GM12874 (cell line): ENCODE measurements around the gene TELO2.

Experiments
- TF ChIP-seq, protein P1 (sequence below): IDR thresholded peaks from 2 replicates; pipeline ENCODE4 v1.5.1; 2011; ENCODE audit warnings: low read depth, mild to moderate bottlenecking, control low read depth, low read length, moderate library complexity; ENCODE audit not compliant: insufficient read depth

TELO2 gene

DNA sequence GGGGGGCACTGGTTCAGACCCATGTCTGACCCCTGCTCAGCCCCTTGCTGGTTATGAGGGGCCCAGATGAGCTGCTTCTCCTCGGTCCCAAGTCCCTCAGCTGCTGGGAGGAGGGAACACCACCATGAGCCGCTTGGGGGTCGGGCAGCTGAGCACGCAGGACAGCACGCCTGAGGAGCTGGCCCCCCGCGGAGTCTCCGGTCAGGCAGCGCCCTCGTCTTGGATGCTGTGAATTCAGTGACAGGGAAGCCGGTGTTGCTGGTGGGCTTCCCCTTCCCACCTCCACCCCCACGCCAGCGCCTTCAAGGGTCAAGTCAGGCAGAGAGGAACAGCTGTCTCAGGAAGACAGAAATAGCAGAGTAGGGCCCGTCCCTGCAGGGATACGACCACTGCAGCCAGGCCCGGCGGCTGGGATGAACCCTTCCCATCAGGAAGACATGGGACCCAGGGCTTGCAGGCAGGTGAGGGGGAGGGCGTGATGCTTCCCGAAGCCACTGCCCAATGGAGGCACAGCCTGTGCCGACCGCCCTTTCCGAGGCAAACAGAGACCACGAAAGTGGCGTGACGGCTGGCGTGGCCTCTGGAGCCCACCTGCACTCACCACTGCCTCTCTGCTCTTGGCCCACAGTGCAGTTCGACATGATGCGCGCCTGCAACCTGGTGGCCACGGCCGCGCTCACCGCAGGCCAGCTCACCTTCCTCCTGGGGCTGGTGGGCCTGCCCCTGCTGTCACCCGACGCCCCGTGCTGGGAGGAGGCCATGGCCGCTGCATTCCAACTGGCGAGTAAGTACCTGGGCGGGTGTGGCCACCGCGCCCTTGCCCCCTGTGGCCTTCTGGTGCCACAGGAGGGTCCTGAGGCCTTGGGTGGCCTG lies 48.4 kb downstream of the TELO2 start:
- TF ChIP-seq, protein P1, sequence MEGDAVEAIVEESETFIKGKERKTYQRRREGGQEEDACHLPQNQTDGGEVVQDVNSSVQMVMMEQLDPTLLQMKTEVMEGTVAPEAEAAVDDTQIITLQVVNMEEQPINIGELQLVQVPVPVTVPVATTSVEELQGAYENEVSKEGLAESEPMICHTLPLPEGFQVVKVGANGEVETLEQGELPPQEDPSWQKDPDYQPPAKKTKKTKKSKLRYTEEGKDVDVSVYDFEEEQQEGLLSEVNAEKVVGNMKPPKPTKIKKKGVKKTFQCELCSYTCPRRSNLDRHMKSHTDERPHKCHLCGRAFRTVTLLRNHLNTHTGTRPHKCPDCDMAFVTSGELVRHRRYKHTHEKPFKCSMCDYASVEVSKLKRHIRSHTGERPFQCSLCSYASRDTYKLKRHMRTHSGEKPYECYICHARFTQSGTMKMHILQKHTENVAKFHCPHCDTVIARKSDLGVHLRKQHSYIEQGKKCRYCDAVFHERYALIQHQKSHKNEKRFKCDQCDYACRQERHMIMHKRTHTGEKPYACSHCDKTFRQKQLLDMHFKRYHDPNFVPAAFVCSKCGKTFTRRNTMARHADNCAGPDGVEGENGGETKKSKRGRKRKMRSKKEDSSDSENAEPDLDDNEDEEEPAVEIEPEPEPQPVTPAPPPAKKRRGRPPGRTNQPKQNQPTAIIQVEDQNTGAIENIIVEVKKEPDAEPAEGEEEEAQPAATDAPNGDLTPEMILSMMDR = no peak

DNA sequence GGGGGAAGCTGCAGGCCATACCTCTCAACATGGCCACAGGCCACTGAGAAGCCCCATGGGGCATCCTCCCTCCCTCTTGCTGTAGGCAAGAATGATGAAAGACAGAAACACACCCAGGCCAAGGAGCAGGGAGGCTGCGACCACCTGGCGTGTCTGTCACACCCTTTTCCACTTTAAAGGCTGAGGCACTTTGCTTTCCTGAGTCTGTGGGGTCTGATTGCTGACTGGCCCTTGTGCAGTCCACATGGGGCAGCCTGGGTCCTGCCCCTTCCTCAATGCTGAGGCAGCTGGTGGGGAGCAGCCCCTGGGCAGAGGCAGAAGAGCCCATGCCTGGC lies 49.0 kb downstream of the TELO2 start:
- TF ChIP-seq, protein P1 = no peak

DNA sequence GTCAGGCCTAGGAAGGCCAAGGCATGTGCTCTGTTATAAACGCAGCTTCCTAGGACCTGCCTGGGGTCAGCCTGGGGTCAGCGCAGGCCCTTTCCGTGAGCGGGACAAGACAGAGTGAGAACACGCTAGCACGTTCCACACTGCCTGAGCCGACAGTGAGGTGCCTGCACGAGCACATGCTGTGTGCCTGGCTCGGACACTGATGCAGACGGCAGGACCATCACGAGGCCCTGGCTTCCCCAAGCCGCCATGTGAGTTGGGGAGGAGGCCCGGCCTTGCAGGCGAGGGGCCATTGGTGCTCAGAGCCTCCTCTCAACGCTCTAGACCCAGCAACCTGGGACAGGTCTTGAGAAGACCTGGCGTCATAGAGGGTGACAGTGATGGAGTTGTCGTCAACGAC lies 49.4 kb downstream of the TELO2 start:
- TF ChIP-seq, protein P1 = no peak

DNA sequence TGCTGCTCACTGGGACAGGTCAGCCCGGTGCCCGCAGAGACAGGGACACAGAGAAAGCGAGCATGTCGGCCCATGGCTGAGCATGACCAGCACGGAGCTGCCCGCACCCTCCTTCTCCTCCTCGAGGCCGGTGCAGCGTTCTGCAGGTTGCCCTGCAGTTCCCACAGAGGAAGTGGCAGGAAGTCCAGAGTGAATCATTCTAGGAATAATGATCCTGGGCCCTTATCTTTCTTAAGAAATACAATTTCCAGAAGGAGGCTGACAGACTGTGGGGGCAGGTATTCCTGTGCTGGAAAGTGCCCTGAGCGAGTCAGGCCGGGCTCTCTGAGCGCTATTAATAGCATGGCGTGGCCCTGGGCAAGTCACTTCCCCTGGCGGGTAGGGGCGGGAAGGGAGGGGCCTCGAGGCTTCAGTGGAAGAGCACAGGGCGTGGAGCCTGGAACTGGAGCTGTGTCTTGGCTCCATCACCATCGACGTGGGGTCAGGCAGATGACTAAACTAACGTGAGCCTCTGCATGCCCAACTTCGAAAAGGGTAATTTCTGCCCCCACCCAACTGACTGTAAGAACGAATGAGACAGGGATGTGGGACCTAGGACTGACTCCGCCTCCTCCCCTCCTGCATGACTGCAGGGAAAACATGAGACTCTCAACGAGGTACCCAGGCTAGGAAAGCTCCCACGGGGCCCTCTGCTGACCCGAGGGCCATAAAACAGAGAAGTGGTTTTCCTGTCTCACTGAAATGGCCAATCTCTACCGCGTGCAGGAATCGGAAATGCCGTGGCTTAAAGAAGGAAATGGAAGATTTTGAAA lies 50.1 kb downstream of the TELO2 start:
- TF ChIP-seq, protein P1 = no peak

DNA sequence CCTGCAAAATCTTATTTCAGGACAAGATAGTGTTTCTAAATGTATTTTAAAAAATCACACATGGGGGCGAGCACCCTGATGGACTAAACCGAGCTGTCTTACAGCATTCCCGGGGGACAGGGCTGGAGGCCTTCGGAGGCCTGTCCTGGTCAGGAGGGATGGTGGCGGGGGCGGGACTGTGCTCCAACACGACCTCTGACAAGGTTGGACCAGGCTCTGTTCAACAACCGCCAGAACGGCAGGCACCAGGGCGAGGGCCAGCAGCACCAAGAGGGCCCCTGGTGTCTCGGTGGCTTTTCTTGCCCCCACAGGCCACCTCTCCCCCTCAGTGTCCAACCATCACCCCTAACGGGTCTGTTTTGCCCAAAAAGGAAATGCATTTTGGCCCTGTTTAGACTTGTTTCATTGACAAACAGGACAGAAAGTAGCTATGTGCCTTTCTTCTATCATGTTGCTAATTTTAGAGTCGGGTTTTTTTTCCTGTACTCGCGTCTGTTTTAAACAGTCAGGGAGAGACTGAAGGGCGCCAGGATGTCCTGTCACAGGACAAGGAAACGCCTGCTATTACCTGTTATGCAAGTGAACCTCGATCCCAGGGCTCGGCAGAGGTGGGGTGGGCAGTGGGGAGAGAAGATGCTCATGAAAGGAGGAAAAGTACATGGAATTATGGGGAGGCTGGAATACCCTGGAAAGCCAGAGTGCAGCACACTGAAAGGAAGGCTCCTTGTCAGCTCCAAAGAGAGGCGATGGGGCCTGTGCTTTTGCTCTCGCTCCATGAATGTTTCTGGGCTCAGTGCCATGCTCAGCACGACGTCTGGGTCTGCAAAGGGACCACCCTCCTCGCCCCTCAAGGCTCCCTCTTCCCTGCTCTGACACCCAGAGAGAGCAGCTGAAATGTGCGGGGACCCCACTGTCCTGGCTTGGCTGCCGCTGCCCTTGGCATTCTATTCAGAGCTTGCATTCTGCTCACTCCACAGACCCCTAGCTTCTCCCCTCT lies 52.2 kb downstream of the TELO2 start:
- TF ChIP-seq, protein P1 = no peak

DNA sequence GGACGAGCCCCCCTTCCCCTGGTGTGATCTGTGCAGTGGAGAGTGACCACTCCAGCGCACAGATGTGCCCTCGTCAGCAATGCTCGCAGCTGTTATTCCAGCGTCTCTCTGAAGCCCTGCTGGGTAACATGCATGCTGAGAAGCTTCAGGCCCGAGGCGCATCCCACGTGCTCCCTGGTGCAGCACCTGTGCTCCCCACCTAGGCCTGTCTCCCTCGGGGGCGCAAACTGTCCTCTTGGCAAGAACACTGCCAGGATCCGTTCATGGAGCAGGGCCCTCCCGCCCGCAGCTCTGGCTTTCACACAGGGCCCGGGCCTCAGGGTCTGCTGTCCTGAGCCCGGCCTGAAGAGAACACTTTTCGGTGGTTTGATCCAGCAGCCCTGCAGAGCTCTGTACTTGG lies 53.3 kb downstream of the TELO2 start:
- TF ChIP-seq, protein P1 = no peak
